Right forelimb (tissue), 1 donor: Measurements from ENCODE around the gene TMEM175.

Experiments
- DNase-seq: peaks from one replicate; pipeline ENCODE4 v3.0.0-alpha.2; 2018

The TMEM175 gene

GRCh38 chr4:960636-961350 is 28.5 kb downstream of the TMEM175 start:
- peak; percentile 41 for DNase-seq

DNA sequence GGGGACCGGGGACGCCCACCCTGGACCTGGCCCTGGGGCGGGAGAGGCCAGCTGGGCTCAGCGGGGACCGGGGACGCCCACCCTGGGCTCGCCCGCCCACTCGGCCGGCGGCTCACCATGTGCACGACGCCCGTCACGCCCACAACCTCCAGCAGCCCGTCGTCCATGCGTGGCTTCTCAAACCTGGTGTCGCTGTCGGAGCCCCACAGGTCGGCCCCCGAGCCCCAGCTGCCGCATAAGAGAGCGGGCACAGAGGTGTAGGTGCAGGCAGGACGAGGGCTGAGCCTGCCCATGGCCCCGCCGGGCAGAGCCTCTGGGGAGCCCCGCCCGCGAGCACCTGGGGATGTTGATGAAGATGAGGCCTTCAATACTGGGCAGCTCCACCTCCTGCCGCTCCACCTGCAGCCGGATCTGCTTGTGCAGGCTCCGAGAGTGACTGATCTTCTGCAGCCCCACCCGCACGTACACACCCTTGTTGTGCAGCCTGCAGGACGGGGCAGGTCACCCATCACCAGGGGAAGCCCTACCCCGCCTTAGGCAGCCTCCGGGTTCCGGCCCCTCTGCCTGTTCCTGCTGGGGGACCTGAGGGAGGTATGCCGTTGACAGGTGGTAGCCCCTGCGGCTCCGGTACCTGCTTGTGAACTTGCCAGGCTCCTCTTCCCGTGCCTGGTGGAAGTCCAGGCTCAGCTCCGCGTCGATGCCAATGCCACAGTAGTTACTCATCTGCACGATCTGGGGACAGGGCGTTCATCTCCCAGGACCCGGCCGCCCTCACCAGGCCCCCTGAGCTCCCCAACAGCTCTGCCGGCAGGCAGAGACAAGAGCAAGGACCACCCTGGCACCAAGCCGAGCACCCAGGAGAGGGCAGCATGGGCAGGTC is 29.3 kb downstream of the TMEM175 start:
- peak; percentile 45 for DNase-seq

GRCh38 chr4:962231-963208 is 30.3 kb downstream of the TMEM175 start:
- peak; percentile 24 for DNase-seq

GRCh38 chr4:963276-964225 is 31.3 kb downstream of the TMEM175 start:
- DNase-seq: no peak

DNA sequence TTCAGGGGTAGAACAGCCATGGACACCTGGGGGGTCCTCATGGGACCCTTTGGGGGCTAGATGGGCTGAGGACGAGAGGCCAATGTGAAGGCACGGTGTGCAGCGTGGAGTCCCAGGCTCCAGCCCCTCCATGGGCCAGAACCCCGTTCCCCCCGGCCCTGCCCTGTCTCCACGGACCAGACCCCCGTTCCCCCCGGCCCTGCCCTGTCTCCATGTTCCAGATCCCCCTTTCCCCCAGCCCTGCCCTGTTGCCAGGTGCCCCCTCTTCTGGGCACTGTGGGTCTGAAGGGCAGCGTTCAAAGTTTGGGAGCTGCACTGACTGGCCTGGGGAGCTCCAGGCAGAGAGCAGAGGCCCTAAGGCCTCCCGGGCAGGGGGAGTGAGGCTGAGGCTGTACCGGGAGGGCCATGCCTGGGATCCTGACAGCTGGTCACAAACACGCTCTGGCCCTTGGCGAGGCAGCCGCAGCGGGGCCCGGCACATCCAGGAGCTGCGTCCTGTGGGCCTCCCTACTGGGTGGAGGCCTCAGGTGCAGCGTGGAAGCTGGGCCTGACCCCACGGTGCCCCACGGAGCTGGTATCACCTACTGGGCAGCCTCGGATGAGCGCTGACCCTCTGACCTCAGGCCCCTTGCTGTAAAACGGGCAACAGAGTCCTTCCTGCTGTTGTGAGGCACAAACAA is 32.2 kb downstream of the TMEM175 start:
- no peak for DNase-seq

DNA sequence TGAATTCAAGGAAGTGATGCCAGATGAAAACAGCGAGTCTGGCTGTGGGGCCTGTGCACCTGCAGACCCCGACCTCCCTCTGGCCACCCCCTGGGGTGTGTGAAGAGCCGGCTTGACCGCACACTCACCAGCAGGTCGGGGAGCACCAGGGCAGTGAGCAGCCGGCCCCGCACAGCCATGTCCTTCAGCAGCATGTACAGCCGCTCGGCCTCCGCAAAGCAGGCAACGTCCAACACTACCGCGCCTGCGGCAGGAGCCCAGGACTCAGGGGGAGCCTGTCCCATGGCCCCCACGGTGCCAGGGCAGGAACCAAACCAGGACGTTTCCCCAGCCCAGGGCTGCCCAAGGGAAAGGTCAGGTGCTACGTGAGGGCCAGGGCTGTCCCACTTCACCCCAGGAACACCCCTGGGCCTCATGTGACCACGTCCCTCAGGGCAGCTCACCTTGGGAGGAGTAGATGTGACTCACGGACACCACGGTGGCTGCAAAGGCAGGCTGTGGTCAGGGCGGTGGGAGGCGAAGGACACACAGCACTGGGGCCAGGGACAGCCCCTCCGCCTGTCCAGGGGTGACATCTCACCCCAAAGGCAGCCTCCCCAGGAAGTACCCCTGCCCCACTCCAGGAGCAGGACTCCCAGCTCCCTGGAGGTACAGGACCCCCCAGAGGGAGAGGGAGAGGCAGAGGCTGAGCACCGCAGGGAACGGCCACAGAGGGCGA is 32.9 kb downstream of the TMEM175 start:
- DNase-seq: no peak

DNA sequence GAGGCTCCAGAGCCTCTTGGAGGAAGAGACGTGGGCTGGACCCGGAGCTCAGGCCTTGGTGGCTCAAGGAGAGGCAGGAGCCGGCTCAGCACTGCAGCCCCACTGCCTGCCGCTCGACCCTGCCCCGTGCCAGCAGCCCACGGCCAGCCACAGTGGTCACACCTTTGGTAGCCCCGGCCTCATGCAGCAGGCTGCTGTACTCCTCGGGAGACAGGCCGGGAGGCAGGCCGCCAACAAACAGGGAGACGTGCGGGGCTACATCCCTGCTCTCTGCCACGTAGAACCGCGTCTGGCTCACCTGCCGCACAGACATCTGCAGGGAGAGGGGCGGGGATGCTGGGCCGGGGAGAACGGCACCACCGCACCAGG is 33.5 kb downstream of the TMEM175 start:
- no peak for DNase-seq

- DNase-seq: no peak
Measured at GRCh38 chr4:966266-967112, 34.2 kb downstream of the TMEM175 start.

- DNase-seq: no peak
Measured at GRCh38 chr4:967113-968104, 35.1 kb downstream of the TMEM175 start.

- no peak for DNase-seq
Measured at GRCh38 chr4:968221-968620, 36.0 kb downstream of the TMEM175 start.

GRCh38 chr4:968621-969394 is 36.5 kb downstream of the TMEM175 start:
- no peak for DNase-seq

- DNase-seq: no peak
Measured at GRCh38 chr4:970046-970745, 37.9 kb downstream of the TMEM175 start.

DNA sequence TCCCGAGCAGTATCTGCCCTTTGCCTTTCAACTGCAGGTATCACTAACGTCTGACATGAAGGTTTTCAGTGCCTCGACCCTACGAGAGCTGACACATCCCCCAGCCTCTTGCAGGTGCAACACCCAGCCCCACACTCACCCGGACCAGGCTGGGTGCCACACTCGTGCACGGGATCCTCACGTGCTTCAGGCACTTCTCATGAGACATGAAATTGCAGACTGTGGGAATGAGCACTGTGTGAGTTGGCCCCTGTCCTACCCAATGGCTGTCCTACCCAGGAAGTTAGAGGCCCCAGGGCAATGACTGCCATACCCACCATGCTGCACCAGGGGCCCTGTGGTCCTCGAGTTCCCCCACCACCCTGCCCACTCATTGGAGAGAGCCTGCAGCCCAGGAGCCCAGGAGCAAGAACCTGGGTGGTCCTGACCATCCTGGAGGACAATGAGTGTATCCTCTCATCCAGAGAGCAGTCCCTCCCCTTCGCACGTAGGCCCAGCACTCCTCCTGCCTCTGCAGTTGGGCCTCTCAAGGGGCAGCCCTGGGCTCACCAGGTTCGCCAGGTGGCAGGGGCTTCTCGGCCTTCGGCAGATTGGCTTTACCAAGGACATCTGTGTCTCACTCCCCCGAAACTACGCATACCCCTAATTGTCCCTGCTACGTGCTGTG is 38.7 kb downstream of the TMEM175 start:
- DNase-seq: no peak

GRCh38 chr4:971666-972500 is 39.6 kb downstream of the TMEM175 start:
- DNase-seq: no peak
